HG03064 (cell line): ENCODE results near the gene LOC128125822.
"Not testable (repeated sequence)": the region's sequence is repeated elsewhere in the genome, so short reads cannot be mapped to it uniquely, and the experiment has no call there.

Experiments used
- ATAC-seq: cut with Tn5 transposase; IDR thresholded peaks from one replicate; pipeline ENCODE4 v1.9.1; 2021; ENCODE audit warnings: low read depth; ENCODE audit not compliant: unreplicated experiment

The LOC128125822 gene

DNA sequence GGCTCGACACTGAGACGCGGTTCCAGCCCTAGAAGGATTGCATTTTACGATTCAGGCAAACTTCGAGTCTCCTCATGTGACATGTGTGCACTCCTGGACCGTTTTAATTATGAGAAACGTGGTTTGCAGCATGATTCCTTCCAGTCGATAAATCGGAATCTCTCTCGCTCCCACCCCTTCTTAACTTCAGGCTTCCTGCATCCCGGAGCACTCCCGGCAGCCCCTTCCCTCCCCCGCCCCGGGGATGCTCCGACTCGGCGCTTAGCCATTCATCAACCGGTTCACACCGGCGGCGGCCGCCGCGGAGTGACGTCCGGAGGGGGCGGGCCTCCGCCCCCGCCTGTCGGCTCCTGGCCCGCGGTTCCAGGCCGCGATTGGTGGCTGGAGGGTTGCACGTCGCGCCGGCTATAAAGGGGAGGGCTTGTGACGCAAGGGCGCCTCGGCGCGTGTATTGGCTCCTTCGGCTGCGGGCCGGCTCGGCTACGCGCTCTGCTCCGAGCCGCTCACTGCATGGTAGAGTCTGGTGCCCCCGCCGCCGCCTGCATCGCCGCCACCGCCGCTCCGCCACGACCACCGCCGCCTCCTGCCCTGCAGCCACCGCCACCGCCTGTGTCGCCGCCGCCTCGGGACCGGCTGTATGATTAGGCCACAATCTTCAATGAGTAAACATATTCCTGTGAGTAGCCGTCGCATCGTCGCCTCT is at the start of gene LOC128125822, which contains the start of gene PTP4A1:
Gene LOC128125822, plus strand, starts transcription at position 437 of the 703 bp plus-strand sequence.
Gene PTP4A1, plus strand, starts transcription at position 437 of the 703 bp plus-strand sequence. CDS start 4,401 bp downstream, outside the sequence.
- peak; percentile 90 for ATAC-seq

DNA sequence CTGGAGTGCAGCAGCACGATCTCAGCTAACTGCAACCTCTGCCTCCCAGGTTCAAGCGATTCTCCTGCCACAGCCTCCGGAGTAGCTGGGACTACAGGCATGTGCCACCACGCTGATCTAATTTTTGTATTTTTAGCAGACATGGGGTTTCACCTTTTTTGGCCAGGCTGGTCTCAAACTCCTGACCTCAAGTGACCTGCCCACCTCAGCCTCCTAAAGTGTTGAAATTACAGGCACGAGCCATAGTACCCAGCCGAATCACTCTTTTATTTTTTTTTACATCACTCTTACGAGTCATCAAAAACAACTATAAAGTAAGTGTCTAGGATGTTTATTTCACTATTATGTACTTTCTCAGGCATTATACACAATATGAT is 49.4 kb upstream of the LOC128125822 start:
- ATAC-seq = not testable (repeated sequence)

DNA sequence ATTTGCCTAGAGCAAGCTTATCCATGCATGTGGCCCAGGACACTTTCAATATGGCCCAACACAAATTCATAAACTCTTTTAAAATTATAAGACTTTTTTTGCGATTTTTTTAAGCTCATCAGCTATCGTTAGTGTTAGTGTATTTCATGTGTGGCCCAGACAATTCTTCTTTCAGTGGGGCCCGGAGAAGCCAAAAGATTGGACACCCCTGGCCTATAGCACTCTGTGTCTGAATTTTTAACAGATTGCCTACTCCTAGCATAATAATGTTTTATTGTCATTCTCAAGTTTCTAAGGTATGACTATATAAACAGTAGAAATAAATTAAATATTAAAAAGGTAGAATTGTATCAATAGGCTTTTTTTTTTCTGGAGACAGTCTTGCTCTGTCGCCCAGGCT is 48.6 kb upstream of the LOC128125822 start:
- no peak for ATAC-seq

DNA sequence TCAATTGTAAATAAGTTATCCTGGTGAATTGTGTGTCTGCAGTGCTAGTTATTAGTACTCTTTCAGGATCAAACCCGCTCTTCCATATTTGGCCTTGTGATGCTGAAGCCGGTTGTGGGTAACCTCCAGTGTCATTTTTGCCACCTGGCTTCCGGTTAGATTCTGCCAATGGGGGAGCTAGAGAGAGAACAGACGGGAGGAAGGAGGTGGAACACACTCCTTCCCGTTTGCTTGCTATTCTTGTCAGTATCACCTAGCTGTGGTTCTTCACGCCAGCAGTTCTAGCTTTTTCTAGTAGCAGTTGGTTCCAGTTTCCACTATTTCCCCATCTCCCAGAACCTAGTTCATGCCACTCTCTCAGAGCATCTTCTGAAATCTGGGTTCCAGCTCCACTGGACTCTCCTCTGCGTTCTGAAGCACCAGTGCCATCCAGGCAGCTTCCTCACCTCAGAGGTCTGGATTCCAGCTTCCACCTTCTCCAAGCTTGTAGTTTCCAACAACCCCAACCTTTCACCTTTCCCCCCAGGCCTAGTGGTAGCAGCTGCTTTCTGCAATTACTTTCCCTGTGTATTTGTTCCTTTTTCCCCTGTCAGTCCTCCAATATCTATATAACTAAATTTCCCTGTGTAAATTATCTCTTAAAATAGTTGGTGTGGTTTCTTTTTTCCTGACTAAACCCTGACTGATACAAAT is 46.9 kb upstream of the LOC128125822 start:
- no peak for ATAC-seq

DNA sequence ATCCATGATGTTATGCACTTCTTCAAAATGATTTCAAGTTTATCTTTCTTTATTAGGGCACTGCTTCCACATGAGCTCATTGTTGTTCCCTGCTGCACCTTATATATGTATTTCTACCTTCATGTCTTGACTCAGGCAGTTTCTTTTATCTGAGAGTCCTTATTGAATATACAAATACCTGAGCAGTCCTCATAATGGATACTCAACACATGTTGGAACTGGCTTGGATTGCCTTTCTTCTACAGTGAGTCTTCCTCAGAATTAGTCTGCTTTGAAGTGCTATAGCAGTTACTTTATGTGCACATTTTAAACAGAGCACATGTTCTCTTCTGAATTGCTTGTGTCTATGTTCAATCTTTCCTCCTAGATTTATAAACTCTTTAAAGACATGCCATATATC is 45.3 kb upstream of the LOC128125822 start:
- ATAC-seq = no peak

DNA sequence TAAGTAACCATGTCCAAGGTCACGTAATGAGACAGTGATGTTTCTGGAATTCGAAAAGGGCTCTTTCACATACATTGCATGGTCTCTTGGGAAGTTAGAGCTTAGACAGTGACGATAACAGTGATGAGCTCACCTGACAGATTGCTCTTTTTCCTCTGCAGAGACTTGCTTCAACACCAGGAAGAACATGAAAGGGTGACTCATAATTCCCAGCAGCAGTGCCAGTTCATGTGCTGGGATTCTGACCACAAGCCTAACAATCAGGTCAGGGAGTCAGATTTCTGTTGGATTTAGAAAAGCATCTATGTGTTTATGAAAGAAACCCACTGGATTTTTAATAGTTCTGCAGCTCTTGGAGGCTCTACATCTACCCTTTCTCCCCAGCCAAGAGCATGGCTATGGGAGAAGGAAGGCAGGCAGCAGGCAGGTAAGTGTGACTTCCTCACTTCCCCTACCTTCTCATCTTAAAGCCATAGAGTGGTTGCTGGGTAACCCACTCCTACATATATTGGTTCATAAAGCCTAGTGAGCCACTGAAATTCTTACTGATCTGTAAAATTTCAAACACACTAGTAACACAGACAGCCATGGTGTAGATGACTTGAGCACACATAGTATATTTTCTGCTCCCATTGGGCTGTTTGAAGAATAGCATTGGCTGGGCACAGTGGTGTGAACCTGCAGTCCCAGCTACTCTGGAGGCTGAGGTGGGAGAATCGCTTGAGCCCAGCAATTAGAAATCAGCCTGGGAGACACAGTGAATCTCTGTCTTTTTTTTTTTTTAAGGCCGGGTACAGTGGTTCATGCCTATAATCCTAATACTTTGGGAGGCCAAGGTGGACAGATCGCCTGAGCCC is 44.4 kb upstream of the LOC128125822 start:
- no peak for ATAC-seq

DNA sequence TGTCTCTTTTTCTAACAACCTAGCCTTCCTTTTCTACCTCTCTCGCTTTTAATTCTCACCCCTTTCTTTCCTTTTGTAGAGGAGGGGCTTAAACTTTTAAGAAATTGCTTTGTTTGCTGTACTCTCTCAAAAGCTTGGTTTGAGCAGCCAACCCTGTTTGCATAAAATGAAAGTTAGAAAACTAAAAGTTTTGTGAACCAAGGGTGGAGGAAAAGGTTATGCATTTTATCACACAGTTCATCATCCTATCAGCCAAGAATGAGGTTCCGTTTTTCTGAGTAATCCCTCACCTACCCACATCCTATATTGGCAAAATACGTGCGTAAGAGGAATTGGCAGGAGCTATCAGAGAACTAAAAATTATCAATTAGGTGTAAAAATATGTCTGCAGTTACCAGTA is 42.8 kb upstream of the LOC128125822 start:
- ATAC-seq = no peak

DNA sequence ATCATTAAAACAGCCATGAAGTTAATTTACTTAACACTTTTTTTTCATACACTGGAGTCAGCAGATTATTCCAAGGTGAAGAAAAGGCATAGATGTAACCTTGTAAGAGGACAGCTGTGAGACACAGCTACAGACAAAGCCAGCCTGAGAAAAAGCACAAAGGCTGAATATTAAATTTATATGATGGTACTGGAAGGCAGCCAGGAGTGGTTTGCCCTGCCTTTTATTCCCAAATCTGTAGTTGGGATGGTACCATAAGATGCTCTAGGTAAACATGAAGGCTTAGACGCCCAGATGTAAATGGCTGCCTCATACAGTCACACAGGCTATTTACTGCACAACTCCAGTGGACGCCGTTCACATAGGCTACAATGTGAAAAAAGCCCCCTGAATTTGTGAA is 42.1 kb upstream of the LOC128125822 start:
- no peak for ATAC-seq

DNA sequence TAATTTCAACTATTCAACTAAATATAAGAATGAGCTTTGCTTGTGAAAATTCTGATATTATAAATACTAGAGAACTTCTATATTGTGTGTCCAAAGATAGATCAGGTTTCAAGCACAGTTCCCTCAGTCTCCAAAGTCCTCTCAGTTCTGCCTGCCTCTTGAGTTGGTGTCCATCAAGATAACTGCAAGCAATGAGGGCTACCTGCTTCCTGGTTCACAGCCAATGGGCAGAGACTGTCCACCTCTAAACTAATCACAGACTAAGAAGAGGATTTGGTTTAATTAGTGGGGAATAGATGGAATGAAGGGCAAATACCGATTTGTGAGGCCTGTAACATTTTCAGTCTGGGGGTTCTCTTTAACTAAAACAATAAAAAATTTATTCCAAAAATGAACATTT is 41.3 kb upstream of the LOC128125822 start:
- no peak for ATAC-seq

DNA sequence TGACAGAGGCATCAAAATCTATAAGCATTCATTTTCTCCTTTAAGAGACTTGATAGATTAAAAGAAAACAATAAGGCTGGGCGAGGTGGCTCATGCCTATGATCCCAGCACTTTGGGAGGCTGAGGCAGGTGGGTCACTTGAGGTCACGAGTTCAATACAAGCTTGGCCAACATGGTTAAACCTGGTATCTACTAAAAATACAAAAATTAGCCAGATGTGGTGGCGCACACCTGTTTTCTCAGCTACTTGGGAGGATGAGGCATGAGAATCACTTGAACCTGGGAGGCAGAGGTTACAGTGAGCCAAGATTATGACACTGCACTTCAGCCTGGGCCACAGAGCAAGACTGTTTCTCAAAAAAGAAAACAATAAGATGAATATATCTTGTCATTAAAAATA is 39.3 kb upstream of the LOC128125822 start:
- ATAC-seq = no peak

DNA sequence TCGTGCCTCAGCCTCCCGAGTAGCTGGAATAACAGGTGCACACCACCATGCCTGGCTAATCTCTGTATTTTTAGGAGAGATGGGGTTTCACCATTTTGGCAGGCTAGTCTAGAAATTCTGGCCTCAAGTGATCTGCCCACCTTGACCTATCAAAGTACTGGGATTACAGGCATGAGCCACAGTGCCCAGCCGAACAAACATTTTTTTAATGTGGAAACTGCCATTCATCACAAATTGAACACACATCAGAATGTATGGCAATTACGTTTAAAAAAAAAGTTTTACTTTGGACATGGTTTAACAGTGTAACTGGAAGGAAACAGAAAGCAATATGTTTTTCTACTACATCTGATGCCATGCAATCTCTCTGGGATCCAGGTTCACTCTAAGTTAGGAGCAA is 38.3 kb upstream of the LOC128125822 start:
- ATAC-seq = no peak

DNA sequence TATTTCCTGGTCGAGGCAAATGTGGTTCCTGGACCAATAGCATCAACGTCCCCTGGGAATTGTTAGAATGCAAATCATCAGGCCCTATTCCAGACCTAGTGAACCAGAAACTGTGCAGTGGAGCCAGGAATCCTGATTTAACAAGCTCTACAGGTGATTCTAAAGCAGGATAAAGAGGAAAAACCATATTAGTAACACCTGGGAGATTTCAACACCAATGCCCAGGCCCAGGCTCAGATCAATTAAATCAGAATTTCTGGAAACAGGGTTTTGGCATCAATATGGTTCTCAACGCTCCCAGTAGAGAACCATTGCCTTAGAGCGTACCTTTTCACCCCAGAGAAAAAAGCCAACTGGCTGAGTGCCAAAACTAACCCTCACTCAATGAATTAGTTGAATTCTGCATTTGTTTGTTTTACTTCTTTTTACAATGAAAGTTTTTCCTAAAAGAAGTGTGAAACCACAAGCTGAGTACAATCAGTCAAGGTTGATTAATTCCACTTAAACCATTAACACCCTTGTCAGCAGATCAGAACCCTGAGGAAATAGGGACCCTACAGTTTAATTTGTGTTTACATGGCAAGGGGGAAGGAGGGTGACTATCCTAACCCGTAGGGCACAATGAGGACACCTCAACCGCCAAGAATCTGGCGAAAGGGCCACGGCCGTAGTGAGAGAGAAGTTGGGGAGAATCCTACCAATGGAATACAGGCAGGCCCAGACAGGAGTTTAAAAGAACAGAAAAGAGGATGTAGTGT is 34.9 kb upstream of the LOC128125822 start:
- ATAC-seq = peak; percentile 72

DNA sequence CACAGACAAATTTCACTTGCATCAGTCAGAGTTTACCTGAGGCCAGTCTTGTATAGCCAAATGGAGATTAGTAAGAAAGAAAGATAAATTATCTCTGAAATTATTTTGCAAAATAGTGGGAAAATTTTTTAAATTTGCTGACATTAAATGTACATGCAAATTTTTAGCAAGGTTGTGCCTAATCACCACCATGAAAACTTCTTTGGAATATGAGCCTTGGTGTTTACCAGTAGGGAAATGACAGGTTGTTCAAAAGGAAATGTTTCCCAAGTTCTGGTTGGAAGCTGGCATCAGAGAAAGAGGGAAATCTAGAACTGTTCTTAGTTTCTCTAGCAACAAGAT is 34.4 kb upstream of the LOC128125822 start:
- ATAC-seq = no peak

DNA sequence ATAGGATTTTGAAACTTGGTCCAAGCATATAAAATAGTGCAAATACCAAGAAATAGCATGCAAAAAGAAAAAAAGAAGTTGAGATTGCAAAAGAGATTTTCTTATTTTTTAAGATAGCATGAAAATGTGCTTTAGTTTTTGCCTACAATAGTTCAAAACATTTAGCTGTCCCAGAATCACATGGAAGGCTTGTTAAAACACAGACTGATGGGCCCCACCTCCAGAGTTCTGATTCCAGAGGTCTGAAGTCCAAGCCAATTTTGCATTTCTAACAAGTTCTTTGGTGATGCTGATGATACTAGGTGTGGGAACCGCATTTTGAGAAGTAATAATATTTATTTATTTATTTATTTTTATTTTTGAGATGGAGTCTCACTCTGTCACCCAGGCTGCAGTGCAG is 33.7 kb upstream of the LOC128125822 start:
- no peak for ATAC-seq

DNA sequence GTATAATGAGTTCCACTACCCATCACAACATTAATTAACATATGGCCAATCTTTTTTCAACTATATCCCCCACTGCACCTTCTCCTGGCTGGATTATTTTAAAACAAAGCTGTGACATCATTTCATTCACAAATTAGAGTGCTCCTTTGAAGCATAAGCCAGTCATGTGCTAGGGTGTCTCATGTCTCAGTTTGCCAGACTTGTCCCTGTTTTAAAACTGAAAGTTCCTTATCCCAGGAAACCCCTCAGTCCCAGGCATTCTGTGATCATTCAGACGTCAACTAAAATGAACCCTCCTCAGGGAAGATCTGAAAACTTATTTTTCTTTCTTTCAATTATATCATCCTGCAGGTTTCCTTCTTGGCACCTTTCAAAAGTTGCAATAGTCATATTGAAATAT is 29.3 kb upstream of the LOC128125822 start:
- ATAC-seq = no peak

DNA sequence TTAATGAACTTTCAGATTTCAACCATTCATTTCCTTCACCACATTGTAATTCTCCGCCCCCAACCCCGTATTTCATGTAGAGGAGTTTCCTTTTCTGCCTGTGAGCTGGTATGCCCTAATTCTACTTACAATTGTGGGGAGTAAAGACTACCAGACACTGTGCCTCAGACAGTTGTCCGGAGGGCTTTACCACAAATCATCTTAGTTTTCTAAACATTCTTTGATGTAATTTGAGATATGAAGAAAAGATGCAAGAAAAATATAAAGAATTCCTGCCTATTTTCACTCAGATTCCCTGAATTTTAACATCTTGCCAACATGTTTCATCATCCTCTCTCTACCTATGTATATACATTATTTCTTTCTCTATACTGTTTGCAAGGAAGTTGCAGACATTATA is 28.3 kb upstream of the LOC128125822 start:
- ATAC-seq = no peak

DNA sequence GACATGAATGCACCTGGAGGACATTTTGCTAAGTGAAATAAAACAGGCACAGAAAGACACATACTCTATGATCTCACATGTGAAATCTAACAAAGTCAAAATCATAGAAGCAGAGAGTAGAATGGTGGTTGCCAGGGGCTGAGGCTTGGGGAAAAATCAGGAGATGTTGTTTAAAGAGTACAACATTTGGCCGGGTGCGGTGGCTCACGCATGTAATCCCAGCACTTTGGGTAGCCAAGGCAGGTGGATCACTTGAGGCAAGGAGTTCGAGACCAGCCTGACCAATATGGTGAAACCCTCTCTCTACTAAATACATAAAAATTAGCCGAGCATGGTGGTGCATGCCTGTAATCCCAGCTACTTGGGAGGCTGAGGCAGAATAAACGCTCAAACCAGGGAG is 26.0 kb upstream of the LOC128125822 start:
- ATAC-seq = no peak

DNA sequence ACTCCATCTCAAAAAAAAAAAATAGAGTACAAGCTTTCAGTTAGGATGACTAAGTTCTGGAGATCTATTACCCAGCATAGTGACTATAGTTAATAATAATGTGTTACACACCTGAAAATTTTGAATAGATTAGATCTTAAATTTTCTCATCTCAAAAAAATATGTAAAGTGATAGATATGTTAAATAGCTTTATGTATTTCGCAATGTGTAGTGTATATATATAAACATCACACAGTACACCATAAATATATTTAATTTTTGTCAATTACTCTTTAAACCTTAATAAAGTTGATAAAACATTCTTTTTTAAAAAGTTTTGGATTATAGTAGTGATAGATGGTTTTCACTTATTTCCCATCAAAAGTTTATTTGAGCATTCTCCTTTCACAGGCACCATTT is 25.6 kb upstream of the LOC128125822 start:
- no peak for ATAC-seq

DNA sequence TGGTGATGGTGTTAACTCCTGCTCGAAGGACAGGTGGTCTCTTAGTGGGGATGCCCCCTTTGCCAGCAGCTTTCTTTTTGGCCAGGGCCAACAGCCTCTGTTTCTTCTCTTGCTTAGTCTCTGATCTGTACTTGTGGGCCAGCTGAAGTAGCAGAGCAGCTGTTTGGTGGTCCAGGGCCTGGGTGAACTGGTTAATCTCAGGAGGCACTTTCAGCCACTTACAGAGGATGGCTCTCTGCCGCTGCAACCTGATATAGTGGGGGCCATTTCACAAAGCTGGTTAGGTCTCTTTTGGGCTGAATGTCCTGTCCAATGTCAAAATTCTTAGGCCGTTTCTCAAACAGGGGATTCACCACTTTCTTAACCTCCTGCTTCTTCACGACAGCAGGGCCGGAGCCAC is 23.2 kb upstream of the LOC128125822 start:
- ATAC-seq = no peak

DNA sequence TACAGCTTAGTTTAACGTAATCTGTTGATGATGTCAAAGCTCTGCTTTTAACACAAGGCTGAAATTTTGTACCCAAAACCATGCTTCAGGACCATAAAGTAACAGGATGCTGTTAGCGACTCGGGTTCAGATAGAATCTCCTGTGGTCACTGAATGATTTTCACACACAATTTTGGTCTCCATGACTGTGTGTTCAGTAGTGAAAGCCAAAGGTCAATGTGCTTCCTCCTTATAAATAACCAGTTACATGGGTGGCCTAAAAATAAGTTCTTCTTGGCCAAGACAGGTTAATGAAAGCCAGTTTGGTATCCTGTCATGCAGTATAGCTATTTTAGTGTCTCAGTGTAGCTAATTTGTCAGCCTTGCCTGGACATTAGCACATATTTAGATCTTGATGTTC is 19.1 kb upstream of the LOC128125822 start:
- peak; percentile 99 for ATAC-seq

DNA sequence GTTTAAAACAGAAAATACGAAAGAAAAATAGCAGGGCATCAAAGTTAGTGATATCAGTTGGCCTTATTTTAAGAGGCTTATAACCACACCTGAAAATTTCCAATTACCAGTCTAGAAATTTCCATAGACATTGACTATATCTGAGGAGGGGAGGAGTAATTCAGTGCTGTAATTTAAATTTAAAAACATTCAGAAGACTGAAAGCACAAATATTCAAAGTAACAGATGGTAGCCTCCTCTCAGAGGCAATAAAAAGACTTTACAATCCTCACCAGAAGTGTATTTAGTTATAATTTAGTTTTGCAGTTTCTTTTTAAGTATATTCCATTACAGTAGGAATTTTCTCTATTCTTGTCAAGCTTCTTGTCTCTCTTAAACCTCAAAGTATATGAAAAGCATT is 18.4 kb upstream of the LOC128125822 start:
- ATAC-seq = no peak
